GM06990 (cell line): ENCODE results near the gene YKT6.
"Not testable (repeated sequence)": the region's sequence is repeated elsewhere in the genome, so short reads cannot be mapped to it uniquely, and the experiment has no call there.

Source experiments
- DNase-seq: peaks from one replicate; pipeline ENCODE4 v3.0.0-alpha.2; 2011; ENCODE audit not compliant: insufficient read length; ENCODE audit errors: extremely low read depth
- H3K27me3 ChIP-seq: replicated peaks from 2 replicates; pipeline ENCODE4 v1.6.0; 2011; ENCODE audit warnings: low read length; ENCODE audit not compliant: control insufficient read depth, insufficient read depth
- H3K36me3 ChIP-seq: 2 replicates; pipeline ENCODE4 v1.5.1; 2011; ENCODE audit warnings: low read length; ENCODE audit not compliant: control insufficient read depth, insufficient read depth
- H3K4me3 ChIP-seq: replicated peaks from 2 replicates; pipeline ENCODE4 v1.5.1; 2011; ENCODE audit warnings: low read depth, mild to moderate bottlenecking, control low read depth, low read length
- CTCF ChIP-seq: IDR thresholded peaks from 2 replicates; pipeline ENCODE4 v1.5.1; 2011; ENCODE audit warnings: low read length, control low read depth, mild to moderate bottlenecking, inconsistent platforms; ENCODE audit not compliant: insufficient read depth, poor library complexity, severe bottlenecking

Gene YKT6

GRCh38 chr7:44194069-44194468, 6.7 kb upstream of the YKT6 start:
- Histone ChIP-seq H3K4me3 (no peak overlapping the region), H3K36me3 (no peaks in the 10 kb centered on the region), H3K27me3 (no peaks in the 10 kb centered on the region)
- no peak for DNase-seq
- TF ChIP-seq CTCF: no peak

- no peak for TF ChIP-seq CTCF
- Histone ChIP-seq H3K4me3 (no peak overlapping the region), H3K36me3 (no peaks in the 10 kb centered on the region), H3K27me3 (no peaks in the 10 kb centered on the region)
- no peak for DNase-seq
Observed at GRCh38 chr7:44194562-44195145, 6.1 kb upstream of the YKT6 start.

- no peaks in the 10 kb centered on the region for H3K36me3 ChIP-seq
- no peak for DNase-seq
- no peak overlapping the region for H3K4me3 ChIP-seq
- TF ChIP-seq CTCF: no peak
- H3K27me3 ChIP-seq: no peaks in the 10 kb centered on the region
Observed at GRCh38 chr7:44195889-44196288, 4.9 kb upstream of the YKT6 start.

DNA sequence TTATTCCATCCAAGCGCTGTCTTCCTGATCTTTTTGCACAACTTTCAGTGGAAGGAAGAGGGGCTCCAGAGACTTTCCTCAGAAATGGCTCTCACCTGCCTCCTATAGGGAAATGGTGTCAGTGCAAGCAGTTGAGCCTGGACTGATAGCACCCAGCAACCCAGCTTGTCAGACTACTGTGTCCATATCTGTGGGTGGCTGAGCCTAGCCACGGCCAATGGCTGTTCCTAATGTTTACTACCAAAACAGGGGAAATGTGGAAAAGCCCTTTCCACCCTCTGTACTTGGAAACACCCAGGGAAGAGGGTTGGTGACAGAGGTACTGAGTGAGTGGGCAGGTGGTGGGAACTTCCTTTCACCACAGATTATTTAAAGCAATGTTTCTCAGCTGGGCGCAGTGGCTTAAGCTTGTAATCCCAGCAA, 4.3 kb upstream of the YKT6 start:
- DNase-seq: no peak
- no peaks in the 10 kb centered on the region for H3K36me3 ChIP-seq
- TF ChIP-seq CTCF: peak; percentile 80
- H3K4me3 ChIP-seq: no peak overlapping the region
- H3K27me3 ChIP-seq: no peaks in the 10 kb centered on the region

- H3K36me3 ChIP-seq: no peaks in the 10 kb centered on the region
- no peak for DNase-seq
- no peaks in the 10 kb centered on the region for H3K27me3 ChIP-seq
- no peak overlapping the region for H3K4me3 ChIP-seq
- TF ChIP-seq CTCF: no peak
Observed at GRCh38 chr7:44197474-44197873, 3.3 kb upstream of the YKT6 start.

- not testable (repeated sequence) for H3K27me3 ChIP-seq, H3K36me3 ChIP-seq, H3K4me3 ChIP-seq, DNase-seq
Observed at GRCh38 chr7:44200163-44200562, 615 bp upstream of the YKT6 start.
